ENCODE results near the gene PRSS33.

PRSS33 gene

GRCh38 chr16:2776500-2777139 lies 10.7 kb downstream of the PRSS33 start:
- peak; percentile 59 for DNase-seq

DNA sequence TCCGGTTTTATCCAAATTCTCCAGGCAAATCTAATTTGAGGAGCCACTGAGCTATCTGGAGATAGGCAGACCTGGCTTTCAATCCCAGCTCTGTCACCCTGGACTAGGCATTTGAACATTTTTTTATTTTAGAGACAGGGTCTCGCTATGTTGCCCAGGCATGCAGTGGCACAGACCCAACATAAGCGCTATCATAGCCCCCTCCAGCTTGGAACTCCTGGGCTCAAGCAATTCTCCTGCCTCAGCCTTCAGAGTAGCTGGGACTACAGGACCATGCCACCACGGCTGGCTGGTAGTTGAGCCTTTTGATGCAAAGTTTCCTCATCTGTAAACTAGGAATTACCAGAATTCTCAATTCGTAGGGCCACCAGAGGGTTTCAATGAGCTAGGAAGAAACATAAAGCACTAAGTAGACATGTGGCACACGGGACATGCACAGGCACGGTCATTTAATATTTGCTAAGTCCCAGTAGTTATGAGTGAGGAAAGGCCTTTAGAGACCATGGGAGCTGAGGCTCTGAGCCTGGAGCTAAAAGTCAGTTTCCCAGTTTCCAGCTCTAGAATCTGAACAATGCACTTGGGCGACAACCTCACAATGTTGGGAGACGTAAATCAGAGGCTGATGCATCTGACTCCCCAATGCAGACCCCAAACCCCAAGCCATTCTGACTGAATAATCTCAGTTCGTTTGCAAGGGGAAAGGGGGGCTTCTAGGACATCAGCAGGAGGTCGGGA lies 11.4 kb downstream of the PRSS33 start:
- no peak for DNase-seq

GRCh38 chr16:2775131-2775716 lies 12.1 kb downstream of the PRSS33 start:
- no peak for DNase-seq

DNA sequence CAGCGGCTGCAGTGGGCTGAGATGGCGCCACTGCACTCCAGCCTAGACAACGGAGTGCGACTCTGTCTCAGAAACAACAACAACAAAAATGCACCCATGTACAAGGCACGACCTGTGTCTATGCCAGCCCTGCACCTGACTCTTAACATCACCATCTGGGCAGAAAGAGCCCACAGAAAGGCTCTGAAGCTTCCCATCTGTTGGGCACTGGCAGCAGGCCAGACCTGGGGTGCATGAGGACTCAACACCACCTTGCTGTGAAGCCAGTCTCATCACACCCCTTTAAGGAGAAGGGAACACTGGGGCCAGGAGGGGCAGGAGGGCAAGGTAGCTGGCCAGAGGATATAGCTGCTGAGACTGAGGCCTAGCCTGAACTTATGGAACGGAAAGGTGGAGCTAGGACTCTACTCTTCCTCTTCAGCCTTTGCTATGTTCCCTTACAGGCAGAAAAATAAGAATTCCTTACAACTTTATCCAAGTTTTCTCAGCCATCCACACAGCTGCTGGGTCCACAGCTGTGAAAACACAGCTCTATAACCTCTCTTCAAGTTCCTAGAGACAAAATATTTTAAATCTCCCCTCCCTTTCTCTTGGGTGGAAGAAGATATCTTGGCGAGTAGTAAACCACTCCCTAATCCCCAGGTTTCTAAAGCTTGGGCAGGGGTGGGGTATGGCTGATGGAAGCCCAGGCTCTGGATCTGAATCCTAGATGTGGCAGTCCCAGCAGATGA lies 13.0 kb downstream of the PRSS33 start:
- no peak for DNase-seq

- no peak for DNase-seq
These were observed 14.0 kb downstream of the PRSS33 start for GRCh38 chr16:2773188-2773968.

GRCh38 chr16:2771496-2772402 lies 15.6 kb downstream of the PRSS33 start:
- no peak for DNase-seq

GRCh38 chr16:2770057-2770951 lies 17.1 kb downstream of the PRSS33 start:
- no peak for DNase-seq

DNA sequence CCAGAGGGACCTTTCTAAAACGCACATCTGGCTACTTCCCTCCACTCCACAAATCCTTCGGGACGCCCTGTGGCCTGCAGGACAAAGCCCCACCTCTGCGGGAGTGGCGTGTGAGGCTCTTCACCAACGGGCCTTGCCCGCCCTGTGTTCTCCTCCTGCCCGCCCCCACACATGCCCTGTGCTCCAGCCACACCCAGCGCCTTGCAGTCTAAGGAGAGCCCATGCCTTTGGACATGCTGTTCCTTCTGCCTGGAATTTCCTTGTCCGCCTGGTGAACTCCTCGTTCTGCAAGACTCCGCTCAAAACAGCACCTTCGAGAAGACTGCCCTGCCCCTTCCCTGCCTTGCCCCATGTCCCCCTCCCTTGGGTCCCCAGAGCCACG lies 17.7 kb downstream of the PRSS33 start:
- DNase-seq: no peak

DNA sequence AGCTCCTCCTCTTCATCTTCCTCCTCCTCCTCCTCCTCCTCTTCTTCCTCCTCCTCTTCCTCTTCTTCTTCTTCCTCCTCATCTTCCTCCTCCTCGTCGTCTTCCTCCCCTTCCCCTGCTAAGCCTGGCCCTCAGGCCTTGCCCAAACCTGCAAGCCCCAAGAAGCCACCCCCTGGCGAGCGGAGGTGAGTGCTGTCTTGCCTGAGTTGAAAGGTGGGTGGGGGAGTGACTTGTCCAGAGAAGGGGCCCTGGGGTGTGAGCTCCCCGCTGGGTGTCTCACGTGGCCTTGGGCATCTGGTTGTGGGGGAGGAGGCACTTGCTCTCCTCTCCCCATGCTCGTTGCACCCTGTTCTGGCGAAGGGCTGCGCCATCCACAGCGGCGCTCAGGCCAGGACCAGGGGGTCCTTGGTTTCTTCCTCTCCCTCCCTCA lies 18.2 kb downstream of the PRSS33 start:
- no peak for DNase-seq

GRCh38 chr16:2768403-2769089 lies 18.8 kb downstream of the PRSS33 start:
- no peak for DNase-seq

- DNase-seq: no peak
These were observed 19.5 kb downstream of the PRSS33 start for GRCh38 chr16:2767891-2768290.

GRCh38 chr16:2767140-2767731 lies 20.1 kb downstream of the PRSS33 start:
- no peak for DNase-seq

GRCh38 chr16:2766430-2767139 lies 20.8 kb downstream of the PRSS33 start:
- DNase-seq: no peak

GRCh38 chr16:2765462-2766404 lies 21.6 kb downstream of the PRSS33 start:
- DNase-seq: no peak

GRCh38 chr16:2764718-2765117 lies 22.6 kb downstream of the PRSS33 start:
- no peak for DNase-seq

- DNase-seq: no peak
These were observed 24.2 kb downstream of the PRSS33 start for GRCh38 chr16:2763173-2763572.

DNA sequence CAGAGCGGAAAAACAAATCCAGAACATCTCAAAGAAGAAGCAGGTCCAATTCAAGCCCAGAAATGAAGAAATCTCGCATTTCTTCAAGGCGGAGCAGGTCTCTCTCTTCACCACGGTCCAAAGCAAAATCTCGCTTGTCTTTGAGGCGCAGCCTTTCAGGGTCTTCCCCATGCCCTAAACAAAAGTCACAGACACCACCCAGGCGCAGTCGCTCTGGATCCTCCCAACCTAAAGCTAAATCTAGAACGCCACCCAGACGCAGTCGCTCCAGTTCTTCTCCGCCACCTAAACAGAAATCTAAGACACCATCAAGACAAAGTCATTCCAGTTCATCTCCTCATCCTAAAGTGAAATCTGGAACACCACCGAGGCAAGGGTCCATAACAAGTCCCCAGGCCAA lies 24.6 kb downstream of the PRSS33 start:
- DNase-seq: no peak

Data from activated CD4-positive, CD25-positive, alpha-beta regulatory T cell treated with anti-CD3 and anti-CD28 coated beads, Interleukin-2, amount 50 U/mL, for 72 hours (primary cell).